GM21576 (cell line): Measurements from ENCODE around the gene SEL1L2.

ENCODE experiments used
- ATAC-seq: cut with Tn5 transposase; IDR thresholded peaks from one replicate; pipeline ENCODE4 v1.9.1; 2021; ENCODE audit warnings: mild to moderate bottlenecking, moderate library complexity; ENCODE audit not compliant: unreplicated experiment

The SEL1L2 gene

GRCh38 chr20:13819885-13820645 is 170.3 kb downstream of the SEL1L2 start:
- peak; percentile 93 for ATAC-seq

GRCh38 chr20:13817342-13817741 is 173.1 kb downstream of the SEL1L2 start:
- ATAC-seq = no peak

GRCh38 chr20:13816757-13817156 is 173.7 kb downstream of the SEL1L2 start:
- no peak for ATAC-seq

- no peak for ATAC-seq
Observed at GRCh38 chr20:13814672-13815071, 175.7 kb downstream of the SEL1L2 start.

- ATAC-seq = no peak
Observed at GRCh38 chr20:13813910-13814309, 176.5 kb downstream of the SEL1L2 start.

GRCh38 chr20:13810446-13810845 is 180.0 kb downstream of the SEL1L2 start:
- ATAC-seq = no peak

GRCh38 chr20:13809855-13810254 is 180.6 kb downstream of the SEL1L2 start:
- ATAC-seq = no peak

- ATAC-seq = no peak
Observed at GRCh38 chr20:13809373-13809772, 181.0 kb downstream of the SEL1L2 start.

GRCh38 chr20:13800728-13801134 is 189.7 kb downstream of the SEL1L2 start:
- no peak for ATAC-seq

GRCh38 chr20:13799974-13800373 is 190.4 kb downstream of the SEL1L2 start:
- ATAC-seq = no peak
